ENCODE measurements around the gene DUS1L. TPM values are rescaled to one million over a fixed set of nuclear protein-coding genes. Genes with fewer than 3 reads are reported as not detected.

DUS1L gene
- polyA plus RNA-seq, 1 of the 3 experiments (the other 2 are of a cell fraction) = 163 TPM

- peaks cover 5 to 8% of the 10 kb centered on the region in 2 experiments for H3K36me3 ChIP-seq (replicated peaks in 1 of 2; ENCODE audit: control insufficient read depth in 1 of 2, insufficient read depth in 2 of 2, low read length in 1 of 2)
- H3K27ac ChIP-seq (ENCODE audit: low read depth in 2 of 2, low read length in 1 of 2) = peak overlapping the region; percentile 74 to 92; a peak in 3 of 4 replicates
- H3F3A ChIP-seq (replicated peaks; ENCODE audit: insufficient read depth) = peaks cover 14% of the 10 kb centered on the region
- DNase-seq = no peak
- TF ChIP-seq SMC3 (IDR thresholded peaks at IDR 0.05; ENCODE audit: low read depth, low read length) (no peak), REST (IDR thresholded peaks at IDR 0.05; ENCODE audit: low read depth, low read length) (0 out of 2 replicates have a peak, but pooled peaks have one; percentile 14)
- H3K9me3 ChIP-seq = no peaks in the 10 kb centered on the region
- peak overlapping the region; percentile 72 to 87 for H3K4me3 ChIP-seq (ENCODE audit: low read depth in 2 of 2, low read length in 1 of 2)
- peaks cover 7 to 30% of the 10 kb centered on the region in 2 experiments for H3K4me1 ChIP-seq (ENCODE audit: control insufficient read depth in 1 of 2, insufficient read depth in 2 of 2, low read depth in 1 of 2, low read length in 1 of 2)
- H4K20me1 ChIP-seq (ENCODE audit: insufficient read depth) = no peaks in the 10 kb centered on the region
- CTCF ChIA-PET = interaction anchor here (0.7 to 35.7 kb wide), 22 partner anchors 9 to 169 kb away, joined by 3 to 1216 read pairs (median 4); partner anchors contain the start of genes ASPSCR1, CENPX, DUS1L and FASN
- POLR2A ChIA-PET = interaction anchor here (0.6 to 1.4 kb wide), 4 partner anchors 14 to 121 kb away, joined by 3 to 7 read pairs (median 4); partner anchors contain the start of genes CENPX and LRRC45
- peak overlapping the region; percentile 93 for H2AFZ ChIP-seq (ENCODE audit: low read depth)
- no peaks in the 10 kb centered on the region for H3K27me3 ChIP-seq (ENCODE audit: insufficient read depth)
- no peaks in the 10 kb centered on the region for H3K79me2 ChIP-seq (ENCODE audit: insufficient read depth)
- 40% methylated on average over 20 of the region's 23 CpGs for WGBS (ENCODE audit: low lambda C conversion rate)
- H3K9ac ChIP-seq = peak overlapping the region; percentile 66
- H3K4me2 ChIP-seq = peak overlapping the region; percentile 99
- H3K9me2 ChIP-seq = no peaks in the 10 kb centered on the region
Measured at GRCh38 chr17:82036634-82037091, 28.9 kb downstream of the DUS1L start.

GRCh38 chr17:82035956-82036633 is 29.5 kb downstream of the DUS1L start:
- peaks cover 14% of the 10 kb centered on the region for H3F3A ChIP-seq (replicated peaks; ENCODE audit: insufficient read depth)
- H3K79me2 ChIP-seq (ENCODE audit: insufficient read depth) = no peaks in the 10 kb centered on the region
- H3K4me3 ChIP-seq (ENCODE audit: low read depth in 2 of 2, low read length in 1 of 2) = peak overlapping the region; percentile 72 to 87
- H3K36me3 ChIP-seq (replicated peaks in 1 of 2; ENCODE audit: control insufficient read depth in 1 of 2, insufficient read depth in 2 of 2, low read length in 1 of 2) = peaks cover 5 to 8% of the 10 kb centered on the region in 2 experiments
- H3K9me2 ChIP-seq = no peaks in the 10 kb centered on the region
- H3K27me3 ChIP-seq (ENCODE audit: insufficient read depth) = no peaks in the 10 kb centered on the region
- TF ChIP-seq TAF1 (IDR thresholded peaks at IDR 0.05; ENCODE audit: borderline replicate concordance, low read depth, low read length) (no peak), EZH2phosphoT487 (IDR thresholded peaks at IDR 0.05; ENCODE audit: borderline replicate concordance, low read depth) (no peak), EP300 (IDR thresholded peaks at IDR 0.05; ENCODE audit: borderline replicate concordance in 1 of 2, low read depth in 1 of 2, low read length in 1 of 2) (no peak), REST (IDR thresholded peaks at IDR 0.05; ENCODE audit: low read depth, low read length) (no peak), TCF12 (IDR thresholded peaks at IDR 0.05) (no peak), MEF2A (IDR thresholded peaks at IDR 0.05; ENCODE audit: borderline replicate concordance, low read depth) (no peak), RCOR1 (IDR thresholded peaks at IDR 0.05; ENCODE audit: low read length) (no peak), YY1 (IDR thresholded peaks at IDR 0.05; ENCODE audit: low read depth) (no peak), RFX5 (IDR thresholded peaks at IDR 0.05; ENCODE audit: low read length) (no peak), POLR2AphosphoS5 (IDR thresholded peaks at IDR 0.05; ENCODE audit: low read depth, low read length) (no peak), SIN3A (IDR thresholded peaks at IDR 0.05; ENCODE audit: borderline replicate concordance, low read depth, low read length) (no peak), NFIC (IDR thresholded peaks at IDR 0.05; ENCODE audit: borderline replicate concordance) (no peak), GABPA (IDR thresholded peaks at IDR 0.05; ENCODE audit: low read depth) (no peak)
- peaks cover 7 to 30% of the 10 kb centered on the region in 2 experiments for H3K4me1 ChIP-seq (ENCODE audit: control insufficient read depth in 1 of 2, insufficient read depth in 2 of 2, low read depth in 1 of 2, low read length in 1 of 2)
- no peaks in the 10 kb centered on the region for H4K20me1 ChIP-seq (ENCODE audit: insufficient read depth)
- no peak overlapping the region for H3K27ac ChIP-seq (ENCODE audit: low read depth in 2 of 2, low read length in 1 of 2)
- H3K4me2 ChIP-seq = peak overlapping the region; percentile 99
- no peak overlapping the region for H2AFZ ChIP-seq (ENCODE audit: low read depth)
- CTCF ChIA-PET = interaction anchor here (0.7 to 35.7 kb wide), 19 partner anchors 10 to 121 kb away, joined by 3 to 1216 read pairs (median 5); partner anchors contain the start of genes ASPSCR1, CENPX, DUS1L and FASN
- H3K9ac ChIP-seq = peak overlapping the region; percentile 66; the same call in 1 of the 2 replicates
- no peaks in the 10 kb centered on the region for H3K9me3 ChIP-seq
- WGBS (ENCODE audit: low lambda C conversion rate) = 92% methylated on average over 13 of the region's 20 CpGs
- no peak for DNase-seq
- POLR2A ChIA-PET = interaction anchor here (0.6 to 1.7 kb wide), 4 partner anchors 13 to 122 kb away, joined by 3 to 4 read pairs (median 3); partner anchors contain the start of genes CENPX, FASN and LRRC45
